DND-41 (cell line): ENCODE measurements around the gene STK11IP.

Experiments
- ATAC-seq: fragments of 200-7000 bp; cut with Tn5 transposase; 3 replicates; pipeline ENCODE4 v1.9.1; 2021; ENCODE audit warnings: low read depth; ENCODE audit not compliant: insufficient read depth
- DNase-seq: peaks from one replicate; pipeline ENCODE4 v3.0.0-alpha.2; 2020
- H2AFZ ChIP-seq: 2 replicates; pipeline ENCODE4 v1.6.0; 2012; ENCODE audit warnings: low read depth, low read length
- H3K27ac ChIP-seq: 2 replicates; pipeline ENCODE4 v1.5.1; 2012; ENCODE audit warnings: low read length, inconsistent platforms
- H3K27me3 ChIP-seq: fragments of 200-600 bp; sonication (generic); 2 replicates; pipeline ENCODE4 v1.6.0; 2012; ENCODE audit warnings: low read length, mild to moderate bottlenecking, inconsistent platforms; ENCODE audit not compliant: insufficient read depth, poor library complexity
- H3K36me3 ChIP-seq: 2 replicates; pipeline ENCODE4 v1.5.1; 2012; ENCODE audit warnings: low read length, inconsistent platforms; ENCODE audit not compliant: insufficient read depth
- H3K4me1 ChIP-seq: 2 replicates; pipeline ENCODE4 v1.5.1; 2012; ENCODE audit warnings: mild to moderate bottlenecking, low read length; ENCODE audit not compliant: insufficient read depth
- H3K4me2 ChIP-seq: 2 replicates; pipeline ENCODE4 v1.6.0; 2012; ENCODE audit warnings: mild to moderate bottlenecking, moderate library complexity, low read length, inconsistent platforms; ENCODE audit not compliant: insufficient read depth
- H3K4me3 ChIP-seq, 2 experiments: fragments of 200-600 bp in 1 of 2; shearing (Covaris generic) in 1 of 2; 2 replicates each; pipeline ENCODE4 v1.5.1; 2012 to 2016; ENCODE audit warnings: inconsistent platforms in 2 of 2, low read length in 2 of 2, mild to moderate bottlenecking in 2 of 2, low read depth in 1 of 2, moderate library complexity in 1 of 2
- H3K79me2 ChIP-seq: 2 replicates; pipeline ENCODE4 v1.6.0; 2012; ENCODE audit warnings: low read length, inconsistent platforms; ENCODE audit not compliant: insufficient read depth
- H3K9ac ChIP-seq: 2 replicates; pipeline ENCODE4 v1.6.0; 2012; ENCODE audit warnings: low read depth, mild to moderate bottlenecking, inconsistent platforms, low read length, moderate library complexity
- H3K9me3 ChIP-seq: 2 replicates; pipeline ENCODE4 v1.5.1; 2012; ENCODE audit warnings: low read length, moderate library complexity, mild to moderate bottlenecking, inconsistent platforms; ENCODE audit not compliant: insufficient read depth, severe bottlenecking
- H4K20me1 ChIP-seq: 2 replicates; pipeline ENCODE4 v1.6.0; 2012; ENCODE audit warnings: low read length; ENCODE audit not compliant: insufficient read depth
- CTCF ChIP-seq: IDR thresholded peaks from 2 replicates; pipeline ENCODE4 v1.5.1; 2012; ENCODE audit warnings: borderline replicate concordance, low read length, moderate library complexity, mild to moderate bottlenecking; ENCODE audit not compliant: poor library complexity, severe bottlenecking; ENCODE audit errors: extremely low read depth
- EZH2 ChIP-seq: IDR thresholded peaks from 3 replicates; pipeline ENCODE4 v1.6.1; 2012; ENCODE audit warnings: borderline replicate concordance, low read depth, mild to moderate bottlenecking, moderate library complexity, low read length, inconsistent platforms; ENCODE audit not compliant: severe bottlenecking

Gene STK11IP

DNA sequence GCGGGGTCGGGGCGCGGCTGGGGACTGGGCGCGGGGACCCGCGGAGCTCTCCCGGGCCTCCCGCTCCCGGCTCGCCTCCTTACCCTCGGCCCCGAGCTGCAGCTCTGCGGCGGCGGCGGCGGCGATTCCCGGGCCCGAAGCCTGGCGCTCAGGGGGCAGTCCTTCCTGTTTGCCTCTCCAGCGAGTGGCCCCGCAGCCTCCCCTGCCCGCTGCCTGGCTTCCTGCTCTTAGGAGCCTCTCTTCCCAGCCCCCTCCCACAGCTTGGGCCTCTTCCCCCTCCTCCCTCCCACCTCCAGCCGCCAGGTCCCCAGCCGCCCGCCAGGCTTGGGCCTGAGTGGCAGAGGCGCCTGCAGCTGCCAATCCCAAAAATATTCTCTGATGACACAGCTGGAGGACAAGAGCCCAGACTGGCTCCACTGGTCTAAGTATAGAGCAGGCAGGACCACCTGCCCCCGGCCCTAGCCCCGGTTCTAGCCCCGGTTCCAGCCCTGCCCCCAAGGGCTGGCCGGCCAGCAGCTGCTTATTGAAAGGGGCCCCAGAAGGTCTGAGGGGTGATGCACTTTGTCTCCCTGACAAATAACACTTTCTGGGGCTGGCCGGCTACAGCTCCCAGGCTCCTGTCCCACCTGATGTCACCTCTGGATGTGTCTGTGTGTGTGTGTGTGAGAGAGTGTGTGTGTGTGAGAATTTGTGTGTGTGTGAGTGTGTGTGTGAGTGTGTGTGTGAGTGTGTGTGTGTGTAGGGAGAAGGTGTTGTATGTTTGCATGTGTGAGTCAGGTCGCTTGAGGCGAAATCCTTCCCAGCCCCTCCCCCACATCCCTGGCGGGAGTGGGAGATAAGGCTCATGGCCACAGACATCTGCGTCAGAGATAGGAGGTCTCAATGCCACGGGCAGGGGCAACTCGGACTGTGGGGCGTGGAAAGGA lies 26.1 kb upstream of the STK11IP start, which contains the start of gene OBSL1:
Gene OBSL1 (minus strand): TSS at position 229 of the 926 bp plus-strand sequence. CDS start 307 bp downstream, outside the sequence.
- TF ChIP-seq CTCF (no peak), EZH2 (no peak)
- Histone ChIP-seq H4K20me1 (no peaks in the 10 kb centered on the region), H3K27me3 (peaks cover 8% of the 10 kb centered on the region), H3K79me2 (no peaks in the 10 kb centered on the region), H3K36me3 (no peaks in the 10 kb centered on the region; the same call in 1 of the 2 replicates), H3K4me3 (peak within 1 kb of the TSS; percentile 13 to 58; a peak in 3 of 4 replicates), H3K27ac (peak within 1 kb of the TSS; percentile 11; the same call in 1 of the 2 replicates), H2AFZ (peak within 1 kb of the TSS; percentile 68), H3K9me3 (no peaks in the 10 kb centered on the region), H3K4me2 (peak within 1 kb of the TSS; percentile 64), H3K9ac (peak within 1 kb of the TSS; percentile 60), H3K4me1 (peaks cover 9% of the 10 kb centered on the region)
- ATAC-seq: peak; percentile 82
- DNase-seq: peak; percentile 70

GRCh38 chr2:219572237-219573001 lies 25.2 kb upstream of the STK11IP start, which contains the start of gene INHA:
INHA (plus strand) TSS chr2:219572310; CDS start chr2:219572375, 65 bp downstream.
- H3K27me3 ChIP-seq: peaks cover 8% of the 10 kb centered on the region
- no peaks in the 10 kb centered on the region for H3K9me3 ChIP-seq
- no peak for ATAC-seq
- peak within 1 kb of the TSS; percentile 60 for H2AFZ ChIP-seq
- DNase-seq: no peak
- H3K9ac ChIP-seq: peak within 1 kb of the TSS; percentile 60
- no peaks in the 10 kb centered on the region for H4K20me1 ChIP-seq
- TF ChIP-seq CTCF (no peak), EZH2 (no peak)
- H3K4me3 ChIP-seq: peak within 1 kb of the TSS; percentile 13 to 58; a peak in 3 of 4 replicates
- peaks cover 9% of the 10 kb centered on the region for H3K4me1 ChIP-seq
- peak within 1 kb of the TSS; percentile 11; the same call in 1 of the 2 replicates for H3K27ac ChIP-seq
- no peaks in the 10 kb centered on the region; the same call in 1 of the 2 replicates for H3K36me3 ChIP-seq
- H3K4me2 ChIP-seq: peak within 1 kb of the TSS; percentile 64
- no peaks in the 10 kb centered on the region for H3K79me2 ChIP-seq

DNA sequence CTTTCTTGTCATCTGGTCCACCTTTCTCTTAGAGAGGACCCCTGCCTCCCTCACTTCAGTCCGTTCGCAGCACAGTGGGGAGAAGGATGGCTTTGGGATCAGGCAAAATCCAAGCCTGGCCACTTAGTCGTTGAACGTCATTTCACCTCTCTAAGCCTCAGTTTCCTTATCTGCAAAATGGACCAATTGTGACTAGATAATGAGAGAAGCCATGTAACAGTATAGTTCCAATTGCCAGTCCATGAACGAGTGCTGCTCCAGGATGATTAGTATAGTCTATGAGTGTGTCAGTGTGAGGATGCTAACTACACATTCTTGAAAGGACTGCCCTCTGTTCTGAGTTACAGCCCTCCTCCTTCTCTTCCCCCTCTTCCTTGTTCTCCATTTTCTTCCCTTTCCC lies 24.5 kb upstream of the STK11IP start:
- H3K36me3 ChIP-seq: no peaks in the 10 kb centered on the region; the same call in 1 of the 2 replicates
- H2AFZ ChIP-seq: no peak overlapping the region
- no peak overlapping the region for H3K4me3 ChIP-seq
- no peak overlapping the region for H3K27ac ChIP-seq
- DNase-seq (no peak), ATAC-seq (no peak)
- no peak overlapping the region for H3K9ac ChIP-seq
- no peaks in the 10 kb centered on the region for H3K79me2 ChIP-seq
- peaks cover 9% of the 10 kb centered on the region for H3K4me1 ChIP-seq
- H3K9me3 ChIP-seq: no peaks in the 10 kb centered on the region
- H3K4me2 ChIP-seq: no peak overlapping the region
- peaks cover 14% of the 10 kb centered on the region for H3K27me3 ChIP-seq
- no peaks in the 10 kb centered on the region for H4K20me1 ChIP-seq
- TF ChIP-seq CTCF (no peak), EZH2 (no peak)
